ENCODE results near the gene DNAJA3.

DNA sequence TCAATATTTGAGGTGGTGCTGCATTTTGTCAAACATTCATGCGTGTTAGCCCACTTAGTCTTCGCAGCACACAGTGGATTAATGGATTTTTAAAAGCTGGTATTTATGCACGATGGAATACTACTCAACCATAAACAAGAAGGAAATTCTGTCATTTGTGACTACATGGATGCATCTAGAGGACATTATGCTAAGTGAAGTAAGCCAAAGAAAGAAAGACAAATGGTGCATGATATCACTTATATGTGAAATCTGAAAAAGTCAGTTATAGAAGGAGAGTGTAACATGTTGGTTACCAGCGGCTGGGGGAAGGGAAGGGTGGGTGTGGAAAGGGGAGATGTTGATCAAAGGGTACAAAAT lies 73.5 kb downstream of the DNAJA3 start:
- TF ChIP-seq POLR2A (IDR thresholded peaks at IDR 0.05) = no peak
- TF ChIP-seq, protein P1, sequence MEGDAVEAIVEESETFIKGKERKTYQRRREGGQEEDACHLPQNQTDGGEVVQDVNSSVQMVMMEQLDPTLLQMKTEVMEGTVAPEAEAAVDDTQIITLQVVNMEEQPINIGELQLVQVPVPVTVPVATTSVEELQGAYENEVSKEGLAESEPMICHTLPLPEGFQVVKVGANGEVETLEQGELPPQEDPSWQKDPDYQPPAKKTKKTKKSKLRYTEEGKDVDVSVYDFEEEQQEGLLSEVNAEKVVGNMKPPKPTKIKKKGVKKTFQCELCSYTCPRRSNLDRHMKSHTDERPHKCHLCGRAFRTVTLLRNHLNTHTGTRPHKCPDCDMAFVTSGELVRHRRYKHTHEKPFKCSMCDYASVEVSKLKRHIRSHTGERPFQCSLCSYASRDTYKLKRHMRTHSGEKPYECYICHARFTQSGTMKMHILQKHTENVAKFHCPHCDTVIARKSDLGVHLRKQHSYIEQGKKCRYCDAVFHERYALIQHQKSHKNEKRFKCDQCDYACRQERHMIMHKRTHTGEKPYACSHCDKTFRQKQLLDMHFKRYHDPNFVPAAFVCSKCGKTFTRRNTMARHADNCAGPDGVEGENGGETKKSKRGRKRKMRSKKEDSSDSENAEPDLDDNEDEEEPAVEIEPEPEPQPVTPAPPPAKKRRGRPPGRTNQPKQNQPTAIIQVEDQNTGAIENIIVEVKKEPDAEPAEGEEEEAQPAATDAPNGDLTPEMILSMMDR (IDR thresholded peaks at IDR 0.05) = no peak

Measured in right lobe of liver (tissue), 4 donors.